HepG2 (cell line): ENCODE data around the gene NFE2L2. TPM values are rescaled to one million over a fixed set of nuclear protein-coding genes. Genes with fewer than 3 reads are reported as not detected.

Experiments used
- ASH2L ChIP-seq: fragments of 300-600, 200-600 bp; sonication (generic); IDR thresholded peaks from 2 replicates; pipeline ENCODE4 v1.7.0; 2017; ENCODE audit warnings: low read depth, mild to moderate bottlenecking, moderate library complexity, mixed read lengths, low read length; ENCODE audit not compliant: insufficient read length
- GATA4 ChIP-seq: sonication (generic); IDR thresholded peaks from 2 replicates; pipeline ENCODE4 v1.6.1; 2016; ENCODE audit warnings: antibody characterized with exemption, low read depth, borderline replicate concordance
- HDAC2 ChIP-seq: sonication (generic); formaldehyde crosslinking; IDR thresholded peaks from 2 replicates; pipeline ENCODE4 v1.4.0; 2020; ENCODE audit warnings: missing genetic modification reagents
- HNRNPK ChIP-seq: fragments of 200-400 bp; formaldehyde crosslinking; IDR thresholded peaks from 2 replicates; pipeline ENCODE4 v1.6.1; 2018; ENCODE audit warnings: low read length, low read depth, moderate library complexity, mild to moderate bottlenecking; ENCODE audit not compliant: poor library complexity, severe bottlenecking
- HNRNPLL ChIP-seq: fragments of 200-400 bp; formaldehyde crosslinking; IDR thresholded peaks from 2 replicates; pipeline ENCODE4 v1.6.1; 2017; ENCODE audit warnings: mild to moderate bottlenecking, low read depth, low read length; ENCODE audit not compliant: poor library complexity, severe bottlenecking
- HOXD1 ChIP-seq: sonication (generic); formaldehyde crosslinking; IDR thresholded peaks from 2 replicates; pipeline ENCODE4 v1.5.0; 2020; ENCODE audit warnings: missing genetic modification reagents
- KAT7 ChIP-seq: IDR thresholded peaks from 2 replicates; pipeline ENCODE4 v1.6.1; 2018; ENCODE audit warnings: borderline replicate concordance, missing compliant biosample characterization
- MED1 ChIP-seq: sonication (generic); formaldehyde crosslinking; IDR thresholded peaks from 2 replicates; pipeline ENCODE4 v1.4.0; 2020; ENCODE audit warnings: missing genetic modification reagents
- MIXL1 ChIP-seq: IDR thresholded peaks from 2 replicates; pipeline ENCODE4 v1.6.1; 2016
- RFXAP ChIP-seq: sonication (generic); formaldehyde crosslinking; IDR thresholded peaks from 2 replicates; pipeline ENCODE4 v1.4.0; 2020; ENCODE audit warnings: missing genetic modification reagents, borderline replicate concordance
- SIN3A ChIP-seq: IDR thresholded peaks from 2 replicates; pipeline ENCODE4 v1.6.1; 2011; ENCODE audit warnings: low read depth, mild to moderate bottlenecking, control low read depth, low read length, borderline replicate concordance
- SMAD3 ChIP-seq: sonication (generic); formaldehyde crosslinking; IDR thresholded peaks from 2 replicates; pipeline ENCODE4 v1.4.0; 2020; ENCODE audit warnings: missing genetic modification reagents
- TBP ChIP-seq: sonication (generic); formaldehyde crosslinking; IDR thresholded peaks from 2 replicates; pipeline ENCODE4 v1.5.0; 2020; ENCODE audit warnings: missing genetic modification reagents
- ZMAT3 ChIP-seq: sonication (generic); formaldehyde crosslinking; conservative IDR thresholded peaks from 2 replicates; pipeline ENCODE4 v1.7.0; 2021; ENCODE audit warnings: missing genetic modification reagents
- ZNF101 ChIP-seq: sonication (generic); formaldehyde crosslinking; IDR thresholded peaks from 2 replicates; pipeline ENCODE4 v1.4.0; 2020; ENCODE audit warnings: mild to moderate bottlenecking, low read depth, missing genetic modification reagents, borderline replicate concordance
- ZNF230 ChIP-seq: sonication (generic); formaldehyde crosslinking; IDR thresholded peaks from 2 replicates; pipeline ENCODE4 v1.4.0; 2020; ENCODE audit warnings: mild to moderate bottlenecking, missing genetic modification reagents
- ZNF652 ChIP-seq: IDR thresholded peaks from 2 replicates; pipeline ENCODE4 v1.6.1; 2016; ENCODE audit warnings: low read depth, borderline replicate concordance
- ZNF841 ChIP-seq: sonication (generic); formaldehyde crosslinking; IDR thresholded peaks from 2 replicates; pipeline ENCODE4 v1.8.1; 2023; ENCODE audit warnings: missing genetic modification reagents, borderline replicate concordance
- polyA plus RNA-seq, 8 experiments: library from polyadenylated mRNA; depleted of rRNA in 3 of 8; stranded (reverse) in 7 of 8; unstranded in 1 of 8; fragments of >200 nt; fragmentation: Illumina TruSeq in 4 of 8; extraction: Trizol in 4 of 8; gene quantifications; 2 replicates each; pipeline versions ENCODE4 v1.2.1 to v1.2.3, GENCODE V29; 2011 to 2016; ENCODE audit warnings: low read depth in 4 of 8, missing spikeins in 1 of 8, mixed read lengths in 1 of 8; ENCODE audit not compliant: insufficient read depth in 1 of 8
- total RNA-seq, 5 experiments: library from RNA; depleted of rRNA; stranded (reverse); fragments of >200 nt; fragmentation: Illumina TruSeq; extraction: Trizol; gene quantifications; 2 replicates each; pipeline ENCODE4 v1.2.3, GENCODE V29; 2016; ENCODE audit warnings: low read depth in 1 of 5
- TF ChIP-seq, protein P1 (sequence below): sonication (generic); formaldehyde crosslinking; IDR thresholded peaks from 2 replicates; pipeline ENCODE4 v1.4.0; 2020; ENCODE audit warnings: missing genetic modification reagents
- TF ChIP-seq, protein P2 (sequence below), 2 experiments: fragments of 450-650 bp in 1 of 2; sonication (generic) in 1 of 2; formaldehyde crosslinking; IDR thresholded peaks; 2 replicates each; pipeline versions ENCODE4 v1.5.0 to v1.8.0; 2020 to 2022; ENCODE audit warnings: mild to moderate bottlenecking in 1 of 2, missing genetic modification reagents in 1 of 2
- TF ChIP-seq, protein P3 (sequence below): sonication (generic); formaldehyde crosslinking; IDR thresholded peaks from 2 replicates; pipeline ENCODE4 v1.4.0; 2020; ENCODE audit warnings: mild to moderate bottlenecking, missing genetic modification reagents
- TF ChIP-seq, protein P4 (sequence below): sonication (generic); formaldehyde crosslinking; IDR thresholded peaks from 2 replicates; pipeline ENCODE4 v1.4.0; 2020; ENCODE audit warnings: missing genetic modification reagents, borderline replicate concordance
- TF ChIP-seq, protein P5 (sequence below): sonication (generic); formaldehyde crosslinking; IDR thresholded peaks from 2 replicates; pipeline ENCODE4 v1.5.1; 2020; ENCODE audit warnings: missing genetic modification reagents, mild to moderate bottlenecking, borderline replicate concordance

The NFE2L2 gene
- total and polyA plus RNA-seq, 2 of the 13 experiments (the other 11 are each of a cell fraction or from before 2014, with no cell fraction given): 84.6 to 215 TPM

DNA sequence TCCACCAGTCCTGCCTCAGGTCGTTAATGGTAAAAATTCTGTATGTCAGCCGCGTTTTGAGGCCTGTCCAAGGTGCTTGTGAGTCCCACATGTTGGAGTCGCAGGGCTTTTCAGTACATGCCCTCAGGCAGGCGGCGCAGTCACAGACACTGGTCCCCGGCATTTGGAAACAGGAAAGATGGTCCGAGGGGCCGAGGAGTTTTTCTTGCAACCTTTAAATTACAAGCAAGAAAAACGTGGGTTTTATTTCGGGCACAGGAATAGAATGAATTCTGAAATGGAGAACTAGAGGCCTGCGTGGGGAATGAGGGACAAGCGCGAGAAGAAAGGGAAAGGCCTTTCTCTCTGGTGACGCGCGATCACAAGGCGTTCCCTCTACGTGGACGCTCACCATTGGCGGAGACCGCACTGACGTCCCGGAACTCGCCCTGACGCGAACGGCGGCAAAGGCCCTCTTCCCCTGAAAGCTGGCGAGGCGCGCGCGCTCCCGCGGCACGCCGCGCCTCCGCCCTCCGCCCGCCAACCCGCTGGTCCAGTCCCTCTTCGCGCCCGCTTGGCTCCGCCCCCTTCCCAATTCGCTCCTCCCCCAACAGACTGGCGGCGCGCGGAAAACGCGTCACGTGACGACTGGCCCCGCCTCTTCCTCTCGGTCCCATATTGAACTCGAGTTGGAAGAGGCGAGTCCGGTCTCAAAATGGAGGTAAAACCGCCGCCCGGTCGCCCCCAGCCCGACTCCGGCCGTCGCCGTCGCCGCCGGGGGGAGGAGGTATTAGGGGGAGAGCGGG, 52.2 kb downstream of the NFE2L2 start, which contains the start of gene HNRNPA3 (continued):
- TF ChIP-seq HOXD1 (CRISPR knock-in tag) (peak; percentile 63; the same call in 1 of the 2 replicates), SIN3A (peak; percentile 83), ZNF652 (CRISPR knock-in tag) (no peak; the same call in 1 of the 2 replicates), ASH2L (peak; percentile 78), GATA4 (peak; percentile 71; the same call in 1 of the 2 replicates), HNRNPLL (peak; percentile 75), TBP (CRISPR knock-in tag) (no peak), HDAC2 (CRISPR knock-in tag) (peak; percentile 38; the same call in 1 of the 2 replicates), MIXL1 (CRISPR knock-in tag) (peak; percentile 59; the same call in 1 of the 2 replicates), KAT7 (CRISPR knock-in tag) (peak; percentile 94), ZNF101 (CRISPR knock-in tag) (peak; percentile 23; the same call in 1 of the 2 replicates), ZMAT3 (CRISPR knock-in tag) (peak; percentile 55), ZNF230 (CRISPR knock-in tag) (no peak; the same call in 1 of the 2 replicates), SMAD3 (CRISPR knock-in tag) (no peak), ZNF841 (no peak), HNRNPK (no peak), RFXAP (CRISPR knock-in tag) (peak; percentile 96; the same call in 1 of the 2 replicates), MED1 (CRISPR knock-in tag) (peak; percentile 71)
- TF ChIP-seq, protein P1, sequence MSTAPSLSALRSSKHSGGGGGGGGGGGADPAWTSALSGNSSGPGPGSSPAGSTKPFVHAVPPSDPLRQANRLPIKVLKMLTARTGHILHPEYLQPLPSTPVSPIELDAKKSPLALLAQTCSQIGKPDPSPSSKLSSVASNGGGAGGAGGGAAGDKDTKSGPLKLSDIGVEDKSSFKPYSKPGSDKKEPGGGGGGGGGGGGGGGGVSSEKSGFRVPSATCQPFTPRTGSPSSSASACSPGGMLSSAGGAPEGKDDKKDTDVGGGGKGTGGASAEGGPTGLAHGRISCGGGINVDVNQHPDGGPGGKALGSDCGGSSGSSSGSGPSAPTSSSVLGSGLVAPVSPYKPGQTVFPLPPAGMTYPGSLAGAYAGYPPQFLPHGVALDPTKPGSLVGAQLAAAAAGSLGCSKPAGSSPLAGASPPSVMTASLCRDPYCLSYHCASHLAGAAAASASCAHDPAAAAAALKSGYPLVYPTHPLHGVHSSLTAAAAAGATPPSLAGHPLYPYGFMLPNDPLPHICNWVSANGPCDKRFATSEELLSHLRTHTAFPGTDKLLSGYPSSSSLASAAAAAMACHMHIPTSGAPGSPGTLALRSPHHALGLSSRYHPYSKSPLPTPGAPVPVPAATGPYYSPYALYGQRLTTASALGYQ: peak; percentile 60; the same call in 1 of the 2 replicates
- TF ChIP-seq, protein P2, sequence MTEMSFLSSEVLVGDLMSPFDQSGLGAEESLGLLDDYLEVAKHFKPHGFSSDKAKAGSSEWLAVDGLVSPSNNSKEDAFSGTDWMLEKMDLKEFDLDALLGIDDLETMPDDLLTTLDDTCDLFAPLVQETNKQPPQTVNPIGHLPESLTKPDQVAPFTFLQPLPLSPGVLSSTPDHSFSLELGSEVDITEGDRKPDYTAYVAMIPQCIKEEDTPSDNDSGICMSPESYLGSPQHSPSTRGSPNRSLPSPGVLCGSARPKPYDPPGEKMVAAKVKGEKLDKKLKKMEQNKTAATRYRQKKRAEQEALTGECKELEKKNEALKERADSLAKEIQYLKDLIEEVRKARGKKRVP (CRISPR knock-in tag; IDR thresholded peaks at IDR 0.05): no peak
- TF ChIP-seq, protein P3, sequence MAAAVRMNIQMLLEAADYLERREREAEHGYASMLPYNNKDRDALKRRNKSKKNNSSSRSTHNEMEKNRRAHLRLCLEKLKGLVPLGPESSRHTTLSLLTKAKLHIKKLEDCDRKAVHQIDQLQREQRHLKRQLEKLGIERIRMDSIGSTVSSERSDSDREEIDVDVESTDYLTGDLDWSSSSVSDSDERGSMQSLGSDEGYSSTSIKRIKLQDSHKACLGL: peak; percentile 73
- TF ChIP-seq, protein P4, sequence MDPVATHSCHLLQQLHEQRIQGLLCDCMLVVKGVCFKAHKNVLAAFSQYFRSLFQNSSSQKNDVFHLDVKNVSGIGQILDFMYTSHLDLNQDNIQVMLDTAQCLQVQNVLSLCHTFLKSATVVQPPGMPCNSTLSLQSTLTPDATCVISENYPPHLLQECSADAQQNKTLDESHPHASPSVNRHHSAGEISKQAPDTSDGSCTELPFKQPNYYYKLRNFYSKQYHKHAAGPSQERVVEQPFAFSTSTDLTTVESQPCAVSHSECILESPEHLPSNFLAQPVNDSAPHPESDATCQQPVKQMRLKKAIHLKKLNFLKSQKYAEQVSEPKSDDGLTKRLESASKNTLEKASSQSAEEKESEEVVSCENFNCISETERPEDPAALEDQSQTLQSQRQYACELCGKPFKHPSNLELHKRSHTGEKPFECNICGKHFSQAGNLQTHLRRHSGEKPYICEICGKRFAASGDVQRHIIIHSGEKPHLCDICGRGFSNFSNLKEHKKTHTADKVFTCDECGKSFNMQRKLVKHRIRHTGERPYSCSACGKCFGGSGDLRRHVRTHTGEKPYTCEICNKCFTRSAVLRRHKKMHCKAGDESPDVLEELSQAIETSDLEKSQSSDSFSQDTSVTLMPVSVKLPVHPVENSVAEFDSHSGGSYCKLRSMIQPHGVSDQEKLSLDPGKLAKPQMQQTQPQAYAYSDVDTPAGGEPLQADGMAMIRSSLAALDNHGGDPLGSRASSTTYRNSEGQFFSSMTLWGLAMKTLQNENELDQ (CRISPR knock-in tag): peak; percentile 56; the same call in 1 of the 2 replicates
- TF ChIP-seq, protein P5, sequence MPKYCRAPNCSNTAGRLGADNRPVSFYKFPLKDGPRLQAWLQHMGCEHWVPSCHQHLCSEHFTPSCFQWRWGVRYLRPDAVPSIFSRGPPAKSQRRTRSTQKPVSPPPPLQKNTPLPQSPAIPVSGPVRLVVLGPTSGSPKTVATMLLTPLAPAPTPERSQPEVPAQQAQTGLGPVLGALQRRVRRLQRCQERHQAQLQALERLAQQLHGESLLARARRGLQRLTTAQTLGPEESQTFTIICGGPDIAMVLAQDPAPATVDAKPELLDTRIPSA (CRISPR knock-in tag): no peak; the same call in 1 of the 2 replicates
